B cell (primary cell): ENCODE measurements around the gene MIOS. TPM values are rescaled to one million over a fixed set of nuclear protein-coding genes. Genes with fewer than 3 reads are reported as not detected.

Experiments
- ATAC-seq: fragments of 200-7000 bp; cut with Tn5 transposase; one replicate; pipeline ENCODE4 v1.10.0; 2021; ENCODE audit warnings: low read depth, mild to moderate bottlenecking, moderate number of reproducible peaks, moderate library complexity
- CTCF ChIA-PET: fragments of 350-600 bp; sonication (Branson Sonifier 250); formaldehyde crosslinking; loops from one replicate; lab custom pipeline; 2021; ENCODE audit warnings: antibody characterized with exemption, inconsistent platforms; lab: Charles Lee
- POLR2A ChIA-PET: fragments of 350-600 bp; sonication (Branson Sonifier 250); formaldehyde crosslinking; loops from one replicate; lab custom pipeline; 2021; ENCODE audit warnings: antibody characterized with exemption; lab: Charles Lee
- DNase-seq: peaks from one replicate; pipeline ENCODE4 v3.0.0; 2013
- H2AFZ ChIP-seq: 2 replicates; pipeline ENCODE4 v1.6.1; 2012; ENCODE audit warnings: mild to moderate bottlenecking, low read depth, low read length; ENCODE audit not compliant: insufficient read depth, poor library complexity, severe bottlenecking
- H3K27ac ChIP-seq, 2 donors: 1 replicate in 1 of 2; 2 replicates in 1 of 2; pipeline ENCODE4 v1.5.1; 2012 to 2013; ENCODE audit warnings: low read length in 2 of 2, mild to moderate bottlenecking in 2 of 2, moderate library complexity in 1 of 2
- H3K27me3 ChIP-seq, 4 experiments: fragments of 200-600 bp in 1 of 4; sonication (generic) in 1 of 4; replicated peaks in 1 of 4; 1 replicate in 2 of 4; 2 replicates in 2 of 4; pipeline versions ENCODE4 v1.6.1 to v1.7.0; 2013 to 2016; ENCODE audit warnings: low read length in 3 of 4, mild to moderate bottlenecking in 2 of 4, mixed read lengths in 1 of 4, moderate library complexity in 1 of 4; ENCODE audit not compliant: insufficient read depth in 4 of 4, control insufficient read depth in 3 of 4; ENCODE audit errors: control extremely low read depth in 1 of 4
- H3K36me3 ChIP-seq, 2 experiments: replicated peaks in 1 of 2; 1 replicate in 1 of 2; 2 replicates in 1 of 2; pipeline versions ENCODE4 v1.6.1 to v1.7.1; 2013; ENCODE audit warnings: low read length in 1 of 2; ENCODE audit not compliant: insufficient read depth in 2 of 2, control insufficient read depth in 1 of 2; ENCODE audit errors: control extremely low read depth in 1 of 2, extremely low read depth in 1 of 2
- H3K4me1 ChIP-seq, 2 donors: fragments of 200-600 bp in 1 of 2; sonication (generic) in 1 of 2; 1 replicate in 1 of 2; 2 replicates in 1 of 2; pipeline versions ENCODE4 v1.5.1 to v1.6.1; 2013 to 2017; ENCODE audit warnings: low read length in 2 of 2; ENCODE audit not compliant: control insufficient read depth in 2 of 2, insufficient read depth in 2 of 2
- H3K4me2 ChIP-seq: replicated peaks from 2 replicates; pipeline ENCODE3; 2012; ENCODE audit warnings: mild to moderate bottlenecking, low read depth, low read length; ENCODE audit not compliant: poor library complexity, severe bottlenecking
- H3K4me3 ChIP-seq, 5 experiments: fragments of 200-600 bp in 1 of 5; sonication (generic) in 1 of 5; 1 replicate in 3 of 5; 2 replicates in 2 of 5; pipeline versions ENCODE4 v1.5.1 to v1.7.0; 2011 to 2016; ENCODE audit warnings: low read length in 4 of 5, mild to moderate bottlenecking in 4 of 5, low read depth in 2 of 5, control low read depth in 1 of 5, moderate library complexity in 1 of 5; ENCODE audit not compliant: insufficient read depth in 1 of 5; ENCODE audit errors: control extremely low read depth in 1 of 5, extremely low read depth in 1 of 5
- H3K79me2 ChIP-seq: fragments of 200-600 bp; sonication (generic); one replicate; pipeline ENCODE4 v1.6.0; 2016; ENCODE audit warnings: low read length; ENCODE audit not compliant: control insufficient read depth, insufficient read depth
- H3K9ac ChIP-seq: fragments of 200-600 bp; sonication (generic); 2 replicates; pipeline ENCODE4 v1.6.1; 2017; ENCODE audit warnings: mild to moderate bottlenecking, low read length, moderate library complexity
- H3K9me3 ChIP-seq, 3 donors: one replicate each; pipeline versions ENCODE4 v1.6.1 to v1.7.1; 2013; ENCODE audit warnings: low read length in 2 of 3; ENCODE audit not compliant: control insufficient read depth in 2 of 3, insufficient read depth in 1 of 3; ENCODE audit errors: control extremely low read depth in 1 of 3
- H4K20me1 ChIP-seq: 2 replicates; pipeline ENCODE4 v1.6.0; 2012; ENCODE audit warnings: mild to moderate bottlenecking, low read length; ENCODE audit not compliant: insufficient read depth, control insufficient read depth, poor library complexity, severe bottlenecking
- H3K27ac Mint-ChIP-seq: one replicate; pipeline ENCODE4 v1.8.0; 2021; ENCODE audit warnings: mixed read lengths
- H3K27me3 Mint-ChIP-seq: one replicate; pipeline ENCODE4 v1.8.0; 2021; ENCODE audit warnings: mixed read lengths
- H3K4me1 Mint-ChIP-seq: one replicate; pipeline ENCODE4 v1.8.0; 2021; ENCODE audit warnings: mixed read lengths
- H3K4me3 Mint-ChIP-seq: one replicate; pipeline ENCODE4 v1.8.0; 2021; ENCODE audit warnings: mixed read lengths
- H3K9me3 Mint-ChIP-seq: one replicate; pipeline ENCODE4 v1.8.0; 2022; ENCODE audit warnings: mixed read lengths; ENCODE audit not compliant: insufficient read depth
- CTCF ChIP-seq: fragments of 200-600 bp; IDR thresholded peaks from one replicate; pipeline ENCODE4 v1.8.0; 2022; ENCODE audit warnings: antibody characterized with exemption, mild to moderate bottlenecking
- EZH2 ChIP-seq: IDR thresholded peaks from 2 replicates; pipeline ENCODE4 v1.6.1; 2012; ENCODE audit warnings: borderline replicate concordance, low read depth, mild to moderate bottlenecking, moderate library complexity, low read length; ENCODE audit not compliant: insufficient read depth, poor library complexity, severe bottlenecking
- WGBS: methylation state at CpG from one replicate; pipeline ENCODE4 v1.1.5; 2013; ENCODE audit warnings: missing lambda C conversion rate; ENCODE audit not compliant: insufficient coverage; 5-methylcytosine and 5-hydroxymethylcytosine counted together
- intact Hi-C: fragments of 100-400 bp; cut with micrococcal nuclease; formaldehyde crosslinking; loops from one replicate; pipeline ENCODE4 v1.10.0; 2022
- polyA plus RNA-seq: library from polyadenylated mRNA; depleted of rRNA; stranded (reverse); fragments of >200 nt; gene quantifications from 2 replicates; pipeline ENCODE4 v1.2.3, GENCODE V29; 2012
- total RNA-seq, 2 donors: library from RNA; stranded (reverse); fragments of 120-200 nt in 1 of 2; gene quantifications; 1 replicate in 1 of 2; 2 replicates in 1 of 2; pipeline versions ENCODE4 v1.2.3 to v1.2.4, GENCODE V29; 2013 to 2022

Gene MIOS
- total and polyA plus RNA-seq, 2 donors (not counting 1 experiment from before 2014, with no cell fraction given) = 28.9 to 50.1 TPM

GRCh38 chr7:7535691-7536090, 31.0 kb upstream of the MIOS start, which contains the start of gene COL28A1:
COL28A1 (minus strand) TSS chr7:7535873; CDS start chr7:7532875, 2,998 bp downstream.
- H3K79me2 ChIP-seq = no peaks in the 10 kb centered on the region
- ChIA-PET CTCF (interaction anchor here (4.8 kb wide), 1 partner anchor 432 kb away, joined by 35 read pairs; no protein-coding TSS in a partner anchor), POLR2A (no interaction called here)
- Mint-ChIP-seq H3K4me3 (no peak within 1 kb of the TSS), H3K27ac (no peak within 1 kb of the TSS), H3K4me1 (no peaks in the 10 kb centered on the region), H3K27me3 (peaks cover 4% of the 10 kb centered on the region), H3K9me3 (no peaks in the 10 kb centered on the region)
- ATAC-seq = no peak
- no peak within 1 kb of the TSS for H3K27ac ChIP-seq
- intact Hi-C loops = no loop called here
- peaks cover 0 to 3% (median 0%) of the 10 kb centered on the region in 3 donors for H3K9me3 ChIP-seq
- H2AFZ ChIP-seq = no peak within 1 kb of the TSS
- no peak for TF ChIP-seq EZH2
- TF ChIP-seq CTCF = no peak
- H3K36me3 ChIP-seq = no peaks in the 10 kb centered on the region
- H3K9ac ChIP-seq = no peak within 1 kb of the TSS
- H3K27me3 ChIP-seq = peaks cover 0 to 7% (median 2%) of the 10 kb centered on the region in 4 experiments
- H3K4me1 ChIP-seq = no peaks in the 10 kb centered on the region
- H4K20me1 ChIP-seq = no peaks in the 10 kb centered on the region
- DNase-seq = no peak
- no peak within 1 kb of the TSS for H3K4me3 ChIP-seq
- H3K4me2 ChIP-seq = no peak within 1 kb of the TSS
- WGBS = 86% methylated on average over 1 of the region's 1 CpG

DNA sequence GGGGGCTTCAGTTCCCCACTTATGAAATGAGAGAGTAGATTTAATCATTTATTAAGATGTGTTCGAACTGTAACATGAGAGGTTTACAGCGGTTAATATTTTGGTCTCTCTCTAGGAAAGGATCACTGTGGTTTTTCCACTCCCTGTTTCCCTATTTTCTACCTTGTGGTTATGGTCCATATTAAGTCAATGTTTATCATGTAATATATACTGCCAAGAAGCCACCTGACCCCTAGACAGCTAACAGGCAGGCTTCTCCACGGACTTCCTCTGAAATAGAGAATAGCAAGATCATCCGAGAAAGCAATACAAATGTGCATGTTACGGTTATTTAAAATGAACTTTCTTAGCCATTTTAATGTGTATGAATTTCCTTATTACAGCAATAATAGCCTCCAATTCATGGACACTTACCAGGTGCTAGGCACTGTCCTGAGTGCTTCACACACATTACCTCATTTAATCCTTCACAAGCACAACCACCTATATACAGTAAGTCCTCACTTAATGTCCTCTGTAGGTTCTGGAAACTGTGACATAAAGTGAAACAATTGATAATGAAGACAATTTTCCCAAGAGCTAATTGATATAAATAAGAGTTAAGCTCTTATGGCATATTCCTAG, 30.2 kb upstream of the MIOS start:
- POLR2A ChIA-PET = no interaction called here

More for the DNA sequence above, 30.2 kb upstream of the MIOS start:
- no peak overlapping the region for H3K27ac ChIP-seq
- H3K79me2 ChIP-seq = no peaks in the 10 kb centered on the region
- intact Hi-C loops = no loop called here
- H3K27ac Mint-ChIP-seq = no peak overlapping the region
- H3K27me3 Mint-ChIP-seq = peaks cover 4% of the 10 kb centered on the region
- no peak overlapping the region for H3K4me2 ChIP-seq
- no peaks in the 10 kb centered on the region for H4K20me1 ChIP-seq
- H3K27me3 ChIP-seq = peaks cover 0 to 4% (median 2%) of the 10 kb centered on the region in 4 experiments
- TF ChIP-seq CTCF (no peak), EZH2 (no peak)
- H2AFZ ChIP-seq = no peak overlapping the region
- H3K36me3 ChIP-seq = no peaks in the 10 kb centered on the region
- no peaks in the 10 kb centered on the region for H3K9me3 Mint-ChIP-seq
- no peak for ATAC-seq
- no peaks in the 10 kb centered on the region for H3K4me1 Mint-ChIP-seq
- H3K4me1 ChIP-seq = no peaks in the 10 kb centered on the region
- WGBS = no CpG with 5 or more reads among the region's 5 CpGs
- CTCF ChIA-PET = interaction anchor here (0.8 to 4.8 kb wide), 4 partner anchors 114 to 433 kb away, joined by 3 to 35 read pairs (median 4); partner anchors contain the start of gene C1GALT1
- peaks cover 0 to 3% (median 0%) of the 10 kb centered on the region in 3 donors for H3K9me3 ChIP-seq
- DNase-seq = no peak
- H3K9ac ChIP-seq = no peak overlapping the region
- no peak overlapping the region for H3K4me3 Mint-ChIP-seq
- H3K4me3 ChIP-seq = no peak overlapping the region
